ENCODE measurements around the gene CD63. TPM values are rescaled to one million over a fixed set of nuclear protein-coding genes. Genes with fewer than 3 reads are reported as not detected.

CD63 gene
- total and polyA plus RNA-seq, 2 donors (not counting 1 experiment from before 2014, with no cell fraction given): 2,890 to 3,424 TPM

- Histone ChIP-seq H3K27me3 (ENCODE audit: control insufficient read depth, insufficient read depth, low read length) (no peaks in the 10 kb centered on the region), H3K27ac (ENCODE audit: insufficient read depth, low read length) (no peak overlapping the region), H4K20me1 (ENCODE audit: control insufficient read depth, extremely low read depth, insufficient read depth, low read length) (no peaks in the 10 kb centered on the region), H3K4me1 (ENCODE audit: control insufficient read depth, extremely low read depth, insufficient read depth, low read length) (peaks cover 11% of the 10 kb centered on the region), H3K4me3 (replicated peaks in 1 of 4; ENCODE audit: control extremely low read depth in 1 of 4, insufficient read depth in 1 of 4, low read depth in 3 of 4, low read length in 4 of 4) (no peak overlapping the region), H3K9me3 (ENCODE audit: control insufficient read depth, insufficient read depth, low read depth, low read length) (no peaks in the 10 kb centered on the region), H2AFZ (ENCODE audit: low read length) (no peak overlapping the region), H3K9ac (ENCODE audit: insufficient read depth, low read length) (no peak overlapping the region), H3K36me3 (ENCODE audit: control insufficient read depth, insufficient read depth, low read length) (peaks cover 6% of the 10 kb centered on the region), H3K79me2 (ENCODE audit: control insufficient read depth, insufficient read depth, low read length) (peaks cover 16% of the 10 kb centered on the region), H3K4me2 (ENCODE audit: extremely low read depth, insufficient read depth, low read length) (no peak overlapping the region)
- peak in 1 of 2 donors; percentile 45 for DNase-seq (ENCODE audit: low read depth in 2 of 2)
- no peak for TF ChIP-seq EZH2 (IDR thresholded peaks at IDR 0.05; ENCODE audit: low read length, missing control alignments)
- TF ChIP-seq CTCF (conservative IDR thresholded peaks at IDR 0.05 in 1 of 2, IDR thresholded peaks at IDR 0.05 in 1 of 2; ENCODE audit: low read depth in 1 of 2, low read length in 2 of 2): no peak
Observed at GRCh38 chr12:55700255-55701018, 28.4 kb downstream of the CD63 start.

GRCh38 chr12:55699471-55700055 is 29.2 kb downstream of the CD63 start:
- peaks cover 11% of the 10 kb centered on the region for H3K4me1 ChIP-seq (ENCODE audit: control insufficient read depth, extremely low read depth, insufficient read depth, low read length)
- peaks cover 7% of the 10 kb centered on the region for H3K36me3 ChIP-seq (ENCODE audit: control insufficient read depth, insufficient read depth, low read length)
- H3K27ac ChIP-seq (ENCODE audit: insufficient read depth, low read length): no peak overlapping the region
- H3K9me3 ChIP-seq (ENCODE audit: control insufficient read depth, insufficient read depth, low read depth, low read length): no peaks in the 10 kb centered on the region
- DNase-seq (ENCODE audit: low read depth in 2 of 2): no peak
- no peak overlapping the region for H3K4me2 ChIP-seq (ENCODE audit: extremely low read depth, insufficient read depth, low read length)
- H2AFZ ChIP-seq (ENCODE audit: low read length): no peak overlapping the region
- H3K9ac ChIP-seq (ENCODE audit: insufficient read depth, low read length): no peak overlapping the region
- H4K20me1 ChIP-seq (ENCODE audit: control insufficient read depth, extremely low read depth, insufficient read depth, low read length): no peaks in the 10 kb centered on the region
- H3K4me3 ChIP-seq (replicated peaks in 1 of 4; ENCODE audit: control extremely low read depth in 1 of 4, insufficient read depth in 1 of 4, low read depth in 3 of 4, low read length in 4 of 4): no peak overlapping the region
- TF ChIP-seq CTCF (conservative IDR thresholded peaks at IDR 0.05 in 1 of 2, IDR thresholded peaks at IDR 0.05 in 1 of 2; ENCODE audit: low read depth in 1 of 2, low read length in 2 of 2) (no peak), EZH2 (IDR thresholded peaks at IDR 0.05; ENCODE audit: low read length, missing control alignments) (no peak)
- H3K27me3 ChIP-seq (ENCODE audit: control insufficient read depth, insufficient read depth, low read length): no peaks in the 10 kb centered on the region
- H3K79me2 ChIP-seq (ENCODE audit: control insufficient read depth, insufficient read depth, low read length): peaks cover 11% of the 10 kb centered on the region

GRCh38 chr12:55698965-55699364 is 29.8 kb downstream of the CD63 start:
- Histone ChIP-seq H3K4me2 (ENCODE audit: extremely low read depth, insufficient read depth, low read length) (no peak overlapping the region), H3K4me3 (replicated peaks in 1 of 4; ENCODE audit: control extremely low read depth in 1 of 4, insufficient read depth in 1 of 4, low read depth in 3 of 4, low read length in 4 of 4) (no peak overlapping the region)
- no peak for TF ChIP-seq CTCF (conservative IDR thresholded peaks at IDR 0.05 in 1 of 2, IDR thresholded peaks at IDR 0.05 in 1 of 2; ENCODE audit: low read depth in 1 of 2, low read length in 2 of 2)
- no peak for TF ChIP-seq EZH2 (IDR thresholded peaks at IDR 0.05; ENCODE audit: low read length, missing control alignments)

More at GRCh38 chr12:55698965-55699364, 29.8 kb downstream of the CD63 start:
- no peaks in the 10 kb centered on the region for H4K20me1 ChIP-seq (ENCODE audit: control insufficient read depth, extremely low read depth, insufficient read depth, low read length)
- H3K9me3 ChIP-seq (ENCODE audit: control insufficient read depth, insufficient read depth, low read depth, low read length): no peaks in the 10 kb centered on the region
- H3K36me3 ChIP-seq (ENCODE audit: control insufficient read depth, insufficient read depth, low read length): peaks cover 12% of the 10 kb centered on the region
- peaks cover 8% of the 10 kb centered on the region for H3K4me1 ChIP-seq (ENCODE audit: control insufficient read depth, extremely low read depth, insufficient read depth, low read length)
- no peak overlapping the region for H2AFZ ChIP-seq (ENCODE audit: low read length)
- H3K79me2 ChIP-seq (ENCODE audit: control insufficient read depth, insufficient read depth, low read length): peaks cover 8% of the 10 kb centered on the region
- no peak for DNase-seq (ENCODE audit: low read depth in 2 of 2)
- H3K27me3 ChIP-seq (ENCODE audit: control insufficient read depth, insufficient read depth, low read length): no peaks in the 10 kb centered on the region
- H3K27ac ChIP-seq (ENCODE audit: insufficient read depth, low read length): no peak overlapping the region
- H3K9ac ChIP-seq (ENCODE audit: insufficient read depth, low read length): no peak overlapping the region
